HEK293 (cell line): Measurements from ENCODE around the gene GNG14.

Experiments used
- CTCF ChIA-PET: fragments of 350-600 bp; formaldehyde crosslinking; extraction: SDS; loops from one replicate; lab custom pipeline; 2021; ENCODE audit warnings: antibody characterized with exemption; lab: Yijun Ruan, JAX
- POLR2A ChIA-PET: fragments of 300-600 bp; formaldehyde crosslinking; extraction: SDS; loops from one replicate; lab custom pipeline; 2020; ENCODE audit warnings: antibody characterized with exemption, inconsistent platforms; lab: Yijun Ruan, JAX
- H3K27ac ChIP-seq: fragments of 200-500 bp; sonication (Bioruptor generic); 2 replicates; pipeline ENCODE4 v1.5.1; 2014; ENCODE audit warnings: low read depth, low read length, control low read depth, inconsistent platforms; ENCODE audit errors: extremely low read depth
- H3K36me3 ChIP-seq, 2 experiments: fragments of 200-500 bp in 1 of 2; sonication (Bioruptor generic) in 1 of 2; 1 replicate in 1 of 2; 2 replicates in 1 of 2; pipeline ENCODE4 v1.5.1; 2014 to 2017; ENCODE audit warnings: inconsistent platforms in 2 of 2, low read length in 2 of 2; ENCODE audit not compliant: control insufficient read depth in 2 of 2, insufficient read depth in 1 of 2
- H3K4me1 ChIP-seq: fragments of 200-500 bp; sonication (Bioruptor generic); 2 replicates; pipeline ENCODE4 v1.5.1; 2014; ENCODE audit warnings: mild to moderate bottlenecking, low read length, inconsistent platforms; ENCODE audit not compliant: control insufficient read depth, insufficient read depth
- H3K4me3 ChIP-seq: 2 replicates; pipeline ENCODE4 v1.5.1; 2011; ENCODE audit warnings: low read depth, mild to moderate bottlenecking, control low read depth, low read length, moderate library complexity
- H3K9me3 ChIP-seq: fragments of 200-500 bp; sonication (Bioruptor generic); 2 replicates; pipeline ENCODE4 v1.5.1; 2014; ENCODE audit warnings: low read depth, low read length, inconsistent platforms; ENCODE audit not compliant: control insufficient read depth, insufficient read depth
- ELK4 ChIP-seq: IDR thresholded peaks from 2 replicates; pipeline ENCODE4 v1.6.1; 2011; ENCODE audit warnings: mild to moderate bottlenecking, low read depth, low read length, borderline replicate concordance
- KLF16 ChIP-seq: fragments of 450-650 bp; formaldehyde crosslinking; IDR thresholded peaks from 2 replicates; pipeline ENCODE4 v1.5.1; 2017; ENCODE audit warnings: missing biosample characterization, missing genetic modification characterization
- MZF1 ChIP-seq: fragments of 450-650 bp; formaldehyde crosslinking; IDR thresholded peaks from 2 replicates; pipeline ENCODE4 v1.5.1; 2017; ENCODE audit warnings: missing biosample characterization, missing genetic modification characterization, borderline replicate concordance
- SP7 ChIP-seq: fragments of 450-650 bp; formaldehyde crosslinking; IDR thresholded peaks from 2 replicates; pipeline ENCODE4 v1.5.1; 2016; ENCODE audit warnings: missing biosample characterization, missing genetic modification characterization
- TCF7L2 ChIP-seq: IDR thresholded peaks from 2 replicates; pipeline ENCODE4 v1.6.1; 2011; ENCODE audit warnings: low read depth, mild to moderate bottlenecking, inconsistent platforms, low read length, moderate library complexity, borderline replicate concordance
- YY2 ChIP-seq: fragments of 450-650 bp; formaldehyde crosslinking; IDR thresholded peaks from 2 replicates; pipeline ENCODE4 v1.5.1; 2016; ENCODE audit warnings: missing biosample characterization, missing genetic modification characterization
- ZBTB11 ChIP-seq: fragments of 450-650 bp; formaldehyde crosslinking; conservative IDR thresholded peaks from 2 replicates; pipeline ENCODE4 v1.5.1; 2016; ENCODE audit warnings: low read depth, missing biosample characterization, missing genetic modification characterization
- ZBTB17 ChIP-seq: fragments of 450-650 bp; formaldehyde crosslinking; IDR thresholded peaks from 2 replicates; pipeline ENCODE4 v1.5.1; 2016; ENCODE audit warnings: missing biosample characterization, missing genetic modification characterization
- ZBTB26 ChIP-seq: fragments of 450-650 bp; formaldehyde crosslinking; optimal IDR thresholded peaks from 2 replicates; pipeline ENCODE3; 2016; ENCODE audit warnings: missing biosample characterization, mild to moderate bottlenecking, missing genetic modification characterization
- ZEB2 ChIP-seq: fragments of 450-650 bp; formaldehyde crosslinking; IDR thresholded peaks from 2 replicates; pipeline ENCODE4 v1.5.1; 2016; ENCODE audit warnings: missing biosample characterization, missing genetic modification characterization
- ZFP37 ChIP-seq: fragments of 450-650 bp; formaldehyde crosslinking; IDR thresholded peaks from 2 replicates; pipeline ENCODE4 v1.5.1; 2016; ENCODE audit warnings: missing biosample characterization, missing genetic modification characterization
- ZFP69B ChIP-seq: fragments of 450-650 bp; formaldehyde crosslinking; IDR thresholded peaks from 2 replicates; pipeline ENCODE4 v1.5.1; 2016; ENCODE audit warnings: missing biosample characterization, missing genetic modification characterization
- ZNF202 ChIP-seq: fragments of 450-650 bp; formaldehyde crosslinking; IDR thresholded peaks from 2 replicates; pipeline ENCODE4 v1.5.1; 2016; ENCODE audit warnings: missing biosample characterization, missing genetic modification characterization, borderline replicate concordance
- ZNF211 ChIP-seq: fragments of 450-650 bp; formaldehyde crosslinking; IDR thresholded peaks from 2 replicates; pipeline ENCODE4 v1.5.1; 2016; ENCODE audit warnings: low read depth, missing biosample characterization, missing genetic modification characterization
- ZNF26 ChIP-seq: fragments of 450-650 bp; formaldehyde crosslinking; IDR thresholded peaks from 2 replicates; pipeline ENCODE4 v1.5.1; 2016; ENCODE audit warnings: missing biosample characterization, missing genetic modification characterization
- ZNF335 ChIP-seq: fragments of 450-650 bp; formaldehyde crosslinking; conservative IDR thresholded peaks from 2 replicates; pipeline ENCODE4 v1.5.1; 2016; ENCODE audit warnings: missing biosample characterization, missing genetic modification characterization
- ZNF544 ChIP-seq: fragments of 450-650 bp; formaldehyde crosslinking; IDR thresholded peaks from 2 replicates; pipeline ENCODE4 v1.5.0; 2017; ENCODE audit warnings: missing biosample characterization, missing genetic modification characterization
- ZSCAN30 ChIP-seq: fragments of 450-650 bp; IDR thresholded peaks from 2 replicates; pipeline ENCODE4 v1.5.1; 2018; ENCODE audit warnings: missing biosample characterization, mild to moderate bottlenecking, missing genetic modification characterization, moderate library complexity
- TF ChIP-seq, protein P1 (sequence below): fragments of 450-650 bp; formaldehyde crosslinking; IDR thresholded peaks from 2 replicates; pipeline ENCODE4 v1.5.1; 2016; ENCODE audit warnings: missing biosample characterization, missing genetic modification characterization
- TF ChIP-seq, protein P2 (sequence below): fragments of 450-650 bp; formaldehyde crosslinking; IDR thresholded peaks from 2 replicates; pipeline ENCODE4 v1.5.1; 2017; ENCODE audit warnings: missing biosample characterization, missing genetic modification characterization
- TF ChIP-seq, protein P3 (sequence below): fragments of 450-650 bp; formaldehyde crosslinking; IDR thresholded peaks from 2 replicates; pipeline ENCODE4 v1.5.1; 2016; ENCODE audit warnings: missing biosample characterization, missing genetic modification characterization

GNG14 gene

GRCh38 chr19:12696366-12697335, 8.9 kb downstream of the GNG14 start, which contains the start of gene FBXW9:
TSS of gene FBXW9 (minus strand) at chr19:12696631. CDS start at chr19:12696581, 50 bp downstream.
- H3K4me1 ChIP-seq: no peaks in the 10 kb centered on the region
- H3K27ac ChIP-seq: peak within 1 kb of the TSS; percentile 79
- ChIA-PET POLR2A (interaction anchor here (0.7 to 2.7 kb wide), 12 partner anchors 10 to 194 kb away, joined by 3 to 19 read pairs (median 4); partner anchors contain the start of genes DHPS, GCDH, GET3 and MAN2B1), CTCF (interaction anchor here (0.5 to 1.9 kb wide), 6 partner anchors 11 to 99 kb away, joined by 3 to 4 read pairs (median 4); no protein-coding TSS in a partner anchor)
- no peaks in the 10 kb centered on the region for H3K9me3 ChIP-seq
- peaks cover 16 to 48% of the 10 kb centered on the region in 2 experiments for H3K36me3 ChIP-seq
- peak within 1 kb of the TSS; percentile 84 for H3K4me3 ChIP-seq
- TF ChIP-seq ZBTB17 (tag by site-specific recombination) (peak; percentile 95), SP7 (tag by site-specific recombination) (peak; percentile 67; the same call in 1 of the 2 replicates), ZNF26 (tag by site-specific recombination) (no peak), YY2 (peak; percentile 78), ZFP37 (tag by site-specific recombination) (peak; percentile 68), ZEB2 (tag by site-specific recombination) (peak; percentile 77), TCF7L2 (no peak), ZNF544 (tag by site-specific recombination) (no peak), ELK4 (peak; percentile 57; the same call in 1 of the 2 replicates), ZBTB26 (tag by site-specific recombination) (peak; percentile 53), ZBTB11 (tag by site-specific recombination) (peak; percentile 88), ZNF211 (no peak), ZFP69B (tag by site-specific recombination) (peak; percentile 42), KLF16 (peak; percentile 88; the same call in 1 of the 2 replicates), ZSCAN30 (peak; percentile 6; the same call in 1 of the 2 replicates), MZF1 (tag by site-specific recombination) (no peak), ZNF202 (tag by site-specific recombination) (no peak), ZNF335 (peak; percentile 57)
- TF ChIP-seq, protein P1, sequence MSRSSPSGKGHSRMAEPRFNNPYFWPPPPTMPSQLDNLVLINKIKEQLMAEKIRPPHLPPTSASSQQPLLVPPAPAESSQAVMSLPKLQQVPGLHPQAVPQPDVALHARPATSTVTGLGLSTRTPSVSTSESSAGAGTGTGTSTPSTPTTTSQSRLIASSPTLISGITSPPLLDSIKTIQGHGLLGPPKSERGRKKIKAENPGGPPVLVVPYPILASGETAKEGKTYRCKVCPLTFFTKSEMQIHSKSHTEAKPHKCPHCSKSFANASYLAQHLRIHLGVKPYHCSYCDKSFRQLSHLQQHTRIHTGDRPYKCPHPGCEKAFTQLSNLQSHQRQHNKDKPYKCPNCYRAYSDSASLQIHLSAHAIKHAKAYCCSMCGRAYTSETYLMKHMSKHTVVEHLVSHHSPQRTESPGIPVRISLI (tag by site-specific recombination): peak; percentile 91
- TF ChIP-seq, protein P2, sequence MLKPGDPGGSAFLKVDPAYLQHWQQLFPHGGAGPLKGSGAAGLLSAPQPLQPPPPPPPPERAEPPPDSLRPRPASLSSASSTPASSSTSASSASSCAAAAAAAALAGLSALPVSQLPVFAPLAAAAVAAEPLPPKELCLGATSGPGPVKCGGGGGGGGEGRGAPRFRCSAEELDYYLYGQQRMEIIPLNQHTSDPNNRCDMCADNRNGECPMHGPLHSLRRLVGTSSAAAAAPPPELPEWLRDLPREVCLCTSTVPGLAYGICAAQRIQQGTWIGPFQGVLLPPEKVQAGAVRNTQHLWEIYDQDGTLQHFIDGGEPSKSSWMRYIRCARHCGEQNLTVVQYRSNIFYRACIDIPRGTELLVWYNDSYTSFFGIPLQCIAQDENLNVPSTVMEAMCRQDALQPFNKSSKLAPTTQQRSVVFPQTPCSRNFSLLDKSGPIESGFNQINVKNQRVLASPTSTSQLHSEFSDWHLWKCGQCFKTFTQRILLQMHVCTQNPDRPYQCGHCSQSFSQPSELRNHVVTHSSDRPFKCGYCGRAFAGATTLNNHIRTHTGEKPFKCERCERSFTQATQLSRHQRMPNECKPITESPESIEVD: no peak
- TF ChIP-seq, protein P3, sequence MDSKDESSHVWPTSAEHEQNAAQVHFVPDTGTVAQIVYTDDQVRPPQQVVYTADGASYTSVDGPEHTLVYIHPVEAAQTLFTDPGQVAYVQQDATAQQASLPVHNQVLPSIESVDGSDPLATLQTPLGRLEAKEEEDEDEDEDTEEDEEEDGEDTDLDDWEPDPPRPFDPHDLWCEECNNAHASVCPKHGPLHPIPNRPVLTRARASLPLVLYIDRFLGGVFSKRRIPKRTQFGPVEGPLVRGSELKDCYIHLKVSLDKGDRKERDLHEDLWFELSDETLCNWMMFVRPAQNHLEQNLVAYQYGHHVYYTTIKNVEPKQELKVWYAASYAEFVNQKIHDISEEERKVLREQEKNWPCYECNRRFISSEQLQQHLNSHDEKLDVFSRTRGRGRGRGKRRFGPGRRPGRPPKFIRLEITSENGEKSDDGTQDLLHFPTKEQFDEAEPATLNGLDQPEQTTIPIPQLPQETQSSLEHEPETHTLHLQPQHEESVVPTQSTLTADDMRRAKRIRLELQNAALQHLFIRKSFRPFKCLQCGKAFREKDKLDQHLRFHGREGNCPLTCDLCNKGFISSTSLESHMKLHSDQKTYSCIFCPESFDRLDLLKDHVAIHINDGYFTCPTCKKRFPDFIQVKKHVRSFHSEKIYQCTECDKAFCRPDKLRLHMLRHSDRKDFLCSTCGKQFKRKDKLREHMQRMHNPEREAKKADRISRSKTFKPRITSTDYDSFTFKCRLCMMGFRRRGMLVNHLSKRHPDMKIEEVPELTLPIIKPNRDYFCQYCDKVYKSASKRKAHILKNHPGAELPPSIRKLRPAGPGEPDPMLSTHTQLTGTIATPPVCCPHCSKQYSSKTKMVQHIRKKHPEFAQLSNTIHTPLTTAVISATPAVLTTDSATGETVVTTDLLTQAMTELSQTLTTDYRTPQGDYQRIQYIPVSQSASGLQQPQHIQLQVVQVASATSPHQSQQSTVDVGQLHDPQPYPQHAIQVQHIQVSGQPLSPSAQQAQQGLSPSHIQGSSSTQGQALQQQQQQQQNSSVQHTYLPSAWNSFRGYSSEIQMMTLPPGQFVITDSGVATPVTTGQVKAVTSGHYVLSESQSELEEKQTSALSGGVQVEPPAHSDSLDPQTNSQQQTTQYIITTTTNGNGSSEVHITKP (tag by site-specific recombination): peak; percentile 59
